Astrocyte (in vitro differentiated cells and primary cell): Measurements from ENCODE around the gene CD59. TPM values are rescaled to one million over a fixed set of nuclear protein-coding genes. Genes with fewer than 3 reads are reported as not detected.

Experiments used
- DNase-seq: peaks from one replicate; pipeline ENCODE4 v3.0.0-alpha.2; 2010; ENCODE audit warnings: low read depth
- FAIRE-seq: peaks from 2 replicates; lab custom pipeline; 2011; peaks lifted over from hg19 to GRCh38; lab: Jason Lieb, UNC
- H2AFZ ChIP-seq: 2 replicates; pipeline ENCODE4 v1.6.0; 2012; ENCODE audit warnings: low read depth, low read length, inconsistent platforms
- H3K27ac ChIP-seq: 2 replicates; pipeline ENCODE4 v1.5.1; 2011; ENCODE audit warnings: low read depth, low read length, inconsistent platforms
- H3K27me3 ChIP-seq: 2 replicates; pipeline ENCODE4 v1.6.0; 2011; ENCODE audit warnings: low read length, inconsistent platforms; ENCODE audit not compliant: insufficient read depth
- H3K36me3 ChIP-seq: 2 replicates; pipeline ENCODE4 v1.5.1; 2011; ENCODE audit warnings: low read length, inconsistent platforms; ENCODE audit not compliant: insufficient read depth
- H3K4me1 ChIP-seq: 2 replicates; pipeline ENCODE4 v1.5.1; 2011; ENCODE audit warnings: low read length, inconsistent platforms; ENCODE audit not compliant: insufficient read depth
- H3K4me2 ChIP-seq: 2 replicates; pipeline ENCODE4 v1.6.0; 2012; ENCODE audit warnings: low read length, inconsistent platforms
- H3K4me3 ChIP-seq: 2 replicates; pipeline ENCODE4 v1.5.1; 2011; ENCODE audit warnings: low read depth, mild to moderate bottlenecking, low read length, inconsistent platforms; ENCODE audit not compliant: insufficient read depth
- H3K79me2 ChIP-seq: 2 replicates; pipeline ENCODE4 v1.6.0; 2012; ENCODE audit warnings: mild to moderate bottlenecking, low read length, inconsistent platforms; ENCODE audit not compliant: insufficient read depth
- H3K9ac ChIP-seq: 2 replicates; pipeline ENCODE4 v1.6.0; 2012; ENCODE audit warnings: mild to moderate bottlenecking, low read length, inconsistent platforms
- H3K9me3 ChIP-seq: 2 replicates; pipeline ENCODE4 v1.5.1; 2012; ENCODE audit warnings: low read depth, mild to moderate bottlenecking, low read length, inconsistent platforms; ENCODE audit not compliant: insufficient read depth
- H4K20me1 ChIP-seq: 2 replicates; pipeline ENCODE4 v1.6.0; 2012; ENCODE audit warnings: low read length, inconsistent platforms; ENCODE audit not compliant: insufficient read depth
- H3K27ac Mint-ChIP-seq: one replicate; pipeline ENCODE4 v1.8.0; 2021; ENCODE audit warnings: mild to moderate bottlenecking, mixed read lengths; ENCODE audit not compliant: unreplicated experiment
- H3K27me3 Mint-ChIP-seq: one replicate; pipeline ENCODE4 v1.8.0; 2021; ENCODE audit warnings: low read depth, mixed read lengths; ENCODE audit not compliant: unreplicated experiment
- H3K36me3 Mint-ChIP-seq: one replicate; pipeline ENCODE4 v1.8.0; 2021; ENCODE audit warnings: low read depth, mixed read lengths; ENCODE audit not compliant: unreplicated experiment
- H3K4me1 Mint-ChIP-seq: one replicate; pipeline ENCODE4 v1.8.0; 2021; ENCODE audit warnings: low read depth, mixed read lengths; ENCODE audit not compliant: unreplicated experiment
- H3K4me3 Mint-ChIP-seq: one replicate; pipeline ENCODE4 v1.8.0; 2021; ENCODE audit warnings: mild to moderate bottlenecking, moderate library complexity, mixed read lengths; ENCODE audit not compliant: unreplicated experiment
- H3K9me3 Mint-ChIP-seq: one replicate; pipeline ENCODE4 v1.8.0; 2021; ENCODE audit warnings: mild to moderate bottlenecking, mixed read lengths; ENCODE audit not compliant: unreplicated experiment
- CTCF ChIP-seq: IDR thresholded peaks from 2 replicates; pipeline ENCODE4 v1.5.1; 2011; ENCODE audit warnings: low read depth, mild to moderate bottlenecking, inconsistent platforms, low read length, moderate library complexity; ENCODE audit not compliant: insufficient read depth
- EZH2 ChIP-seq: IDR thresholded peaks from 2 replicates; pipeline ENCODE4 v1.6.1; 2012; ENCODE audit warnings: mild to moderate bottlenecking, low read length, inconsistent platforms; ENCODE audit not compliant: insufficient read depth
- total RNA-seq: library from RNA; stranded (reverse); gene quantifications from 2 replicates; pipeline ENCODE4 v1.2.1, GENCODE V29; 2021

Gene CD59
- total RNA-seq, 1 donor from 2014 or later, result 587 TPM

- no peak for TF ChIP-seq EZH2
- no peak for TF ChIP-seq CTCF
- Histone ChIP-seq H2AFZ (no peak overlapping the region), H4K20me1 (no peaks in the 10 kb centered on the region), H3K4me3 (no peak overlapping the region), H3K4me2 (peak overlapping the region; percentile 40), H3K9ac (no peak overlapping the region), H3K36me3 (peaks cover 23% of the 10 kb centered on the region), H3K27me3 (no peaks in the 10 kb centered on the region), H3K4me1 (peaks cover 12% of the 10 kb centered on the region), H3K9me3 (no peaks in the 10 kb centered on the region), H3K79me2 (no peaks in the 10 kb centered on the region), H3K27ac (no peak overlapping the region)
- Mint-ChIP-seq H3K27me3 (no peaks in the 10 kb centered on the region), H3K4me3 (no peak overlapping the region), H3K36me3 (no peaks in the 10 kb centered on the region), H3K27ac (no peak overlapping the region), H3K9me3 (no peaks in the 10 kb centered on the region), H3K4me1 (peaks cover 8% of the 10 kb centered on the region)
- DNase-seq (peak; percentile 82), FAIRE-seq (peak; percentile 93)
Measured at GRCh38 chr11:33753304-33753967, 17.2 kb upstream of the CD59 start.

GRCh38 chr11:33751878-33752277 is 15.7 kb upstream of the CD59 start:
- Mint-ChIP-seq H3K27me3 (no peaks in the 10 kb centered on the region), H3K4me1 (peaks cover 8% of the 10 kb centered on the region), H3K27ac (no peak overlapping the region), H3K36me3 (no peaks in the 10 kb centered on the region), H3K4me3 (no peak overlapping the region), H3K9me3 (no peaks in the 10 kb centered on the region)
- H3K79me2 ChIP-seq, result no peaks in the 10 kb centered on the region
- H3K9ac ChIP-seq, result no peak overlapping the region
- H3K4me2 ChIP-seq, result no peak overlapping the region
- TF ChIP-seq CTCF, result no peak
- TF ChIP-seq EZH2, result no peak
- H3K36me3 ChIP-seq, result peaks cover 17% of the 10 kb centered on the region
- DNase-seq (no peak), FAIRE-seq (no peak)
- H3K4me1 ChIP-seq, result peaks cover 15% of the 10 kb centered on the region
- no peak overlapping the region for H3K27ac ChIP-seq
- H3K9me3 ChIP-seq, result no peaks in the 10 kb centered on the region
- no peak overlapping the region for H2AFZ ChIP-seq
- no peaks in the 10 kb centered on the region for H4K20me1 ChIP-seq
- H3K27me3 ChIP-seq, result no peaks in the 10 kb centered on the region
- no peak overlapping the region for H3K4me3 ChIP-seq

GRCh38 chr11:33747979-33748378 is 11.8 kb upstream of the CD59 start:
- Mint-ChIP-seq H3K9me3 (no peaks in the 10 kb centered on the region), H3K4me3 (no peak overlapping the region), H3K4me1 (no peaks in the 10 kb centered on the region), H3K36me3 (no peaks in the 10 kb centered on the region), H3K27ac (no peak overlapping the region), H3K27me3 (no peaks in the 10 kb centered on the region)
- H3K9ac ChIP-seq, result no peak overlapping the region
- H3K4me3 ChIP-seq, result no peak overlapping the region
- no peak overlapping the region for H2AFZ ChIP-seq
- H3K36me3 ChIP-seq, result peaks cover 13% of the 10 kb centered on the region
- no peaks in the 10 kb centered on the region for H4K20me1 ChIP-seq
- TF ChIP-seq EZH2, result no peak
- H3K9me3 ChIP-seq, result no peaks in the 10 kb centered on the region
- H3K4me2 ChIP-seq, result no peak overlapping the region
- FAIRE-seq (no peak), DNase-seq (peak; percentile 42)
- peaks cover 4% of the 10 kb centered on the region for H3K4me1 ChIP-seq
- H3K79me2 ChIP-seq, result no peaks in the 10 kb centered on the region
- H3K27me3 ChIP-seq, result no peaks in the 10 kb centered on the region
- no peak overlapping the region for H3K27ac ChIP-seq
